Right atrium auricular region (tissue), 2 donors: Measurements from ENCODE around the gene ACVR2B. TPM values are rescaled to one million over a fixed set of nuclear protein-coding genes. Genes with fewer than 3 reads are reported as not detected.

Experiments used
- DNase-seq: peaks from one replicate; pipeline ENCODE4 v3.0.0-alpha.2; 2019; ENCODE audit warnings: low spot score
- H3K27ac ChIP-seq, 2 donors: fragments of 200-600 bp; sonication (generic); 1 replicate in 1 of 2; 2 replicates in 1 of 2; pipeline ENCODE4 v1.5.1; 2016 to 2019
- H3K27me3 ChIP-seq, 2 donors: fragments of 200-600 bp; sonication (generic); one replicate each; pipeline versions ENCODE4 v1.5.1 to v1.6.0; 2017 to 2019
- H3K36me3 ChIP-seq: fragments of 200-600 bp; sonication (generic); one replicate; pipeline ENCODE4 v1.5.1; 2016
- H3K4me1 ChIP-seq, 2 donors: fragments of 200-600 bp; sonication (generic); one replicate each; pipeline versions ENCODE4 v1.5.1 to v1.6.0; 2017 to 2019
- H3K4me3 ChIP-seq, 2 donors: fragments of 200-600 bp; sonication (generic); 1 replicate in 1 of 2; 2 replicates in 1 of 2; pipeline ENCODE4 v1.5.1; 2017 to 2019; ENCODE audit warnings: mild to moderate bottlenecking in 1 of 2, moderate library complexity in 1 of 2
- H3K9me3 ChIP-seq, 2 donors: fragments of 200-600 bp; sonication (generic); one replicate each; pipeline ENCODE4 v1.5.1; 2019
- total RNA-seq, 2 donors: library from RNA; depleted of rRNA; stranded (reverse); fragments of >200 nt; gene quantifications; one replicate each; pipeline ENCODE4 v1.1.0, GENCODE V29; 2016
- TF ChIP-seq, protein P1 (sequence below), 2 donors: fragments of 200-600 bp; sonication (generic); IDR thresholded peaks; one replicate each; pipeline ENCODE4 v1.5.1; 2019; ENCODE audit warnings: antibody characterized with exemption in 2 of 2

ACVR2B gene
- total RNA-seq, 2 donors from 2014 or later, result 3.9 to 6.0 TPM

DNA sequence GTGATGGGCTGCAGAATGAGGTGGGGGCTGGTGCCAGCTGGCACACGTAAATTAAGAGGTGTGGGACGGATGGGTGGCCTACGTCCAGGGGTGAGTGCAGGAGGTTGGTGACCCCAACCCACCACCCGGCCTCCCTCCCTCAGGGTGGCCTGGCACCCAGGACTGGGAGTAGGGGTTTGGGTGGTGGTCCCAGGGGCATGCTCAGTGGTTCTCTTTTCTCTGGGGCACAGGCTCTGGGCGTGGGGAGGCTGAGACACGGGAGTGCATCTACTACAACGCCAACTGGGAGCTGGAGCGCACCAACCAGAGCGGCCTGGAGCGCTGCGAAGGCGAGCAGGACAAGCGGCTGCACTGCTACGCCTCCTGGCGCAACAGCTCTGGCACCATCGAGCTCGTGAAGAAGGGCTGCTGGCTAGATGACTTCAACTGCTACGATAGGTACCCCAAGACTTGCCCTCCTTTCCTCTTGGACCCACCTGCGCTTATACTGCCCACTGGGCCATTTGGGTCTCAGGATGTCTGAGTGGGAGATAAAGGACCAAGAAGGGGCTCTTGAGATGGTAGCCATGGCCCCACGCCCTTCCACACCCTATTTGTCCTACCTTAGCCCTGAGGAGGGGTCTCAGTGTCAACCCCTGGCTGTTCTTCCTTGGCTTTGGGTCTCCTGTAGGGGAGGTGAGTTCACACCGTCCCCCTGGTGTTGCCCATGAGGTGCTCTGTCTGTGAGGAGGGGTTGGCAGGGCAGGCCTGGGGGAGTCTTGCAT is 23.5 kb downstream of the ACVR2B start:
- Histone ChIP-seq H3K27ac (no peak overlapping the region), H3K36me3 (peaks cover 26% of the 10 kb centered on the region), H3K9me3 (no peaks in the 10 kb centered on the region), H3K27me3 (no peaks in the 10 kb centered on the region), H3K4me1 (peaks cover 0 to 15% of the 10 kb centered on the region in 2 donors), H3K4me3 (no peak overlapping the region)
- TF ChIP-seq, protein P1, sequence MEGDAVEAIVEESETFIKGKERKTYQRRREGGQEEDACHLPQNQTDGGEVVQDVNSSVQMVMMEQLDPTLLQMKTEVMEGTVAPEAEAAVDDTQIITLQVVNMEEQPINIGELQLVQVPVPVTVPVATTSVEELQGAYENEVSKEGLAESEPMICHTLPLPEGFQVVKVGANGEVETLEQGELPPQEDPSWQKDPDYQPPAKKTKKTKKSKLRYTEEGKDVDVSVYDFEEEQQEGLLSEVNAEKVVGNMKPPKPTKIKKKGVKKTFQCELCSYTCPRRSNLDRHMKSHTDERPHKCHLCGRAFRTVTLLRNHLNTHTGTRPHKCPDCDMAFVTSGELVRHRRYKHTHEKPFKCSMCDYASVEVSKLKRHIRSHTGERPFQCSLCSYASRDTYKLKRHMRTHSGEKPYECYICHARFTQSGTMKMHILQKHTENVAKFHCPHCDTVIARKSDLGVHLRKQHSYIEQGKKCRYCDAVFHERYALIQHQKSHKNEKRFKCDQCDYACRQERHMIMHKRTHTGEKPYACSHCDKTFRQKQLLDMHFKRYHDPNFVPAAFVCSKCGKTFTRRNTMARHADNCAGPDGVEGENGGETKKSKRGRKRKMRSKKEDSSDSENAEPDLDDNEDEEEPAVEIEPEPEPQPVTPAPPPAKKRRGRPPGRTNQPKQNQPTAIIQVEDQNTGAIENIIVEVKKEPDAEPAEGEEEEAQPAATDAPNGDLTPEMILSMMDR (IDR thresholded peaks at IDR 0.05), result no peak
- no peak for DNase-seq

DNA sequence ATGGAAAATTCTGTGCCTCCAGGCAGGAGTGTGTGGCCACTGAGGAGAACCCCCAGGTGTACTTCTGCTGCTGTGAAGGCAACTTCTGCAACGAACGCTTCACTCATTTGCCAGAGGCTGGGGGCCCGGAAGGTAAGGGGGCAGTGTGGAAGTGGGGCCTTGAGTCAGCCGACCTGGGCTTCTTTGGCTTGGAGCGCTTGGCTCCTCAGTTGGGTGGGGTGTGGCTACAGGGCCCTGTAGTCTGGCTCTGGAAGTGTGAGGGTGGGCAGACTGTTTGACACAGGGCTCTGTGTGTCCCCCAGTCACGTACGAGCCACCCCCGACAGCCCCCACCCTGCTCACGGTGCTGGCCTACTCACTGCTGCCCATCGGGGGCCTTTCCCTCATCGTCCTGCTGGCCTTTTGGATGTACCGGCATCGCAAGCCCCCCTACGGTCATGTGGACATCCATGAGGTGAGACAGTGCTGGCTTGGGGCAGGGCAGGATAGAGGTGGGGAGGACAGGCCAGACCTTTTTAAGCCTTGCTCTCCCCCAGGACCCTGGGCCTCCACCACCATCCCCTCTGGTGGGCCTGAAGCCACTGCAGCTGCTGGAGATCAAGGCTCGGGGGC is 24.3 kb downstream of the ACVR2B start:
- no peak overlapping the region for H3K4me3 ChIP-seq
- TF ChIP-seq, protein P1 (IDR thresholded peaks at IDR 0.05), result no peak
- DNase-seq, result no peak
- no peaks in the 10 kb centered on the region for H3K27me3 ChIP-seq
- peaks cover 0 to 8% of the 10 kb centered on the region in 2 donors for H3K4me1 ChIP-seq
- H3K27ac ChIP-seq, result no peak overlapping the region
- peaks cover 33% of the 10 kb centered on the region for H3K36me3 ChIP-seq
- H3K9me3 ChIP-seq, result no peaks in the 10 kb centered on the region

- TF ChIP-seq, protein P1 (IDR thresholded peaks at IDR 0.05), result no peak
- Histone ChIP-seq H3K27me3 (no peaks in the 10 kb centered on the region), H3K9me3 (no peaks in the 10 kb centered on the region), H3K4me3 (no peak overlapping the region), H3K4me1 (no peaks in the 10 kb centered on the region), H3K36me3 (peaks cover 35% of the 10 kb centered on the region), H3K27ac (no peak overlapping the region)
- DNase-seq, result no peak
Observed at GRCh38 chr3:38478901-38479300, 25.2 kb downstream of the ACVR2B start.

DNA sequence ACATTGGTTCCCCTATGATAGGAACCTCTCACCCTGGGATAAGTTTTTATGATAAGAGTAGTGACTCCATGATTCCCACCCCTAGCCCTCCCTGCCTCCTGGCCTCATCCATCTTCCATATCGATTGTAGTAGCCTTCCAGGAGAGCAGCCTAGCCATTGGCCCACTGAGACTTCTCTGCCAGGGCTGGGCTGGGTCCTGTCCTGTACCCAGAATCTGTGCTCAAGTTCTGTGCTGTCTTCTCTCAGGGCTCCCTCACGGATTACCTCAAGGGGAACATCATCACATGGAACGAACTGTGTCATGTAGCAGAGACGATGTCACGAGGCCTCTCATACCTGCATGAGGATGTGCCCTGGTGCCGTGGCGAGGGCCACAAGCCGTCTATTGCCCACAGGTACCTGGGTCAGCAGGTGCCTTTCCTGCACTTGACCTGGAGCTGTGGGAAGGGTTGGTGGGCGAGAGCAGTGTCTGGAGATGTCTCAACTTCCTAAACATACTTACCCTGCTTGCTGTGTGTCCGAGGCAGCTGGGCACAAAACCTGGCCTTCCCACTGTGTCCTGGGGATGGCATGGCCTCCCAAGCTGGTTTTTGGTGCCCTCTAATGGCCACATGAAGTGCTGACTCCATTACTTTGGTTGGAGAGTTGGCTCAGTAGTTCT is 25.9 kb downstream of the ACVR2B start:
- TF ChIP-seq, protein P1 (IDR thresholded peaks at IDR 0.05), result peak; percentile 49 to 89
- H3K36me3 ChIP-seq, result peaks cover 35% of the 10 kb centered on the region
- no peaks in the 10 kb centered on the region for H3K4me1 ChIP-seq
- H3K4me3 ChIP-seq, result no peak overlapping the region
- H3K27ac ChIP-seq, result no peak overlapping the region
- no peaks in the 10 kb centered on the region for H3K27me3 ChIP-seq
- peak; percentile 75 for DNase-seq
- H3K9me3 ChIP-seq, result no peaks in the 10 kb centered on the region

DNA sequence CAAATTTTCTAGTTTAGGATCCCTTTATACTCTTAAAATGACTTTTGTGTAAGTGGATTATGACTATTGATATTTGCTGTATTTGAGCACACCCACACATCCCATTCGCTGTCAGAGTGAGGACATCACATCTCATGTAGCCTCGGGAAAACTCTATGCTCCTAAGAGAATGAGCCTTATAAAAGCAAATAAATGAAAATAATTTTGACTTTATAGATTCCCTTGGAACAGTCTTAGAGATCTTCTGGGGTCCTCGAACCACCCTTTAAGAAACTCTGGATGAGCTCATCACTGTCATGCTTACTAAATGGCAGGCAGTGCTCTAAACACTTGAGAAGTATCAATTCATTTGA is 26.4 kb downstream of the ACVR2B start:
- peaks cover 35% of the 10 kb centered on the region for H3K36me3 ChIP-seq
- no peaks in the 10 kb centered on the region for H3K9me3 ChIP-seq
- H3K4me3 ChIP-seq, result no peak overlapping the region
- TF ChIP-seq, protein P1 (IDR thresholded peaks at IDR 0.05), result peak; percentile 5 to 8
- H3K27ac ChIP-seq, result no peak overlapping the region
- DNase-seq, result no peak
- H3K4me1 ChIP-seq, result no peaks in the 10 kb centered on the region
- no peaks in the 10 kb centered on the region for H3K27me3 ChIP-seq
